ENCODE results near the gene DENND1A.

Gene DENND1A

GRCh38 chr9:123481209-123481865, 448.6 kb downstream of the DENND1A start:
- DNase-seq = no peak

- DNase-seq = no peak
Observed at GRCh38 chr9:123480791-123481190, 449.1 kb downstream of the DENND1A start.

- DNase-seq = no peak
Observed at GRCh38 chr9:123480096-123480495, 449.8 kb downstream of the DENND1A start.

- no peak for DNase-seq
Observed at GRCh38 chr9:123478967-123479602, 450.8 kb downstream of the DENND1A start.

- no peak for DNase-seq
Observed at GRCh38 chr9:123478160-123478559, 451.8 kb downstream of the DENND1A start.

GRCh38 chr9:123475407-123475806, 454.5 kb downstream of the DENND1A start:
- no peak for DNase-seq

GRCh38 chr9:123472862-123473614, 456.9 kb downstream of the DENND1A start:
- no peak for DNase-seq

- no peak for DNase-seq
Observed at GRCh38 chr9:123471843-123472570, 457.9 kb downstream of the DENND1A start.

- DNase-seq = no peak
Observed at GRCh38 chr9:123470991-123471770, 458.7 kb downstream of the DENND1A start.

GRCh38 chr9:123470121-123470782, 459.7 kb downstream of the DENND1A start:
- no peak for DNase-seq

GRCh38 chr9:123469282-123469681, 460.6 kb downstream of the DENND1A start:
- DNase-seq = no peak

GRCh38 chr9:123468541-123468940, 461.4 kb downstream of the DENND1A start:
- DNase-seq = no peak

- no peak for DNase-seq
Observed at GRCh38 chr9:123465304-123465703, 464.6 kb downstream of the DENND1A start.

- DNase-seq = no peak
Observed at GRCh38 chr9:123460091-123460490, 469.8 kb downstream of the DENND1A start.

- DNase-seq = no peak
Observed at GRCh38 chr9:123457583-123457982, 472.3 kb downstream of the DENND1A start.

GRCh38 chr9:123456011-123456410, 473.9 kb downstream of the DENND1A start:
- DNase-seq = no peak

- no peak for DNase-seq
Observed at GRCh38 chr9:123455187-123455586, 474.7 kb downstream of the DENND1A start.

- DNase-seq = no peak
Observed at GRCh38 chr9:123454361-123454760, 475.6 kb downstream of the DENND1A start.

- no peak for DNase-seq
Observed at GRCh38 chr9:123453831-123454321, 476.1 kb downstream of the DENND1A start.

- no peak for DNase-seq
Observed at GRCh38 chr9:123453076-123453667, 476.8 kb downstream of the DENND1A start.

- no peak for DNase-seq
Observed at GRCh38 chr9:123450996-123451395, 478.9 kb downstream of the DENND1A start.

All from stimulated activated CD4-positive, alpha-beta T cell treated with anti-CD3 and anti-CD28 coated beads, Interleukin-15, amount 100 ng/mL, for 24 hours (primary cell).